Esophagus muscularis mucosa (tissue), 4 donors: Measurements from ENCODE around the gene MAGEA1. TPM values are rescaled to one million over a fixed set of nuclear protein-coding genes. Genes with fewer than 3 reads are reported as not detected.

Experiments used
- DNase-seq: peaks from one replicate; pipeline ENCODE4 v3.0.0-alpha.2; 2017; ENCODE audit errors: extremely low spot score
- H3K27ac ChIP-seq, 4 donors: fragments of 200-600 bp; sonication (generic); replicated peaks in 1 of 4; 1 replicate in 3 of 4; 2 replicates in 1 of 4; pipeline ENCODE4 v1.5.1; 2016 to 2019; ENCODE audit warnings: mild to moderate bottlenecking in 1 of 4
- H3K27me3 ChIP-seq, 4 donors: fragments of 200-600 bp; sonication (generic); one replicate each; pipeline versions ENCODE4 v1.5.1 to v1.6.0; 2016 to 2019
- H3K36me3 ChIP-seq, 4 donors: fragments of 200-600 bp; sonication (generic); one replicate each; pipeline ENCODE4 v1.5.1; 2016 to 2019
- H3K4me1 ChIP-seq, 4 donors: fragments of 200-600 bp; sonication (generic); one replicate each; pipeline ENCODE4 v1.5.1; 2016 to 2019
- H3K4me3 ChIP-seq, 4 donors: fragments of 200-600 bp; sonication (generic); 1 replicate in 2 of 4; 2 replicates in 2 of 4; pipeline ENCODE4 v1.5.1; 2016 to 2019; ENCODE audit warnings: mild to moderate bottlenecking in 4 of 4, moderate library complexity in 1 of 4
- H3K9me3 ChIP-seq, 4 donors: fragments of 200-600 bp; sonication (generic); 1 replicate in 3 of 4; 2 replicates in 1 of 4; pipeline ENCODE4 v1.5.1; 2016 to 2019
- CTCF ChIP-seq, 3 experiments: fragments of 200-600 bp in 2 of 3; fragments of 450-650 bp in 1 of 3; sonication (generic) in 2 of 3; IDR thresholded peaks; one replicate each; pipeline ENCODE4 v1.5.1; 2017 to 2019; ENCODE audit warnings: antibody characterized with exemption in 3 of 3, mild to moderate bottlenecking in 2 of 3, moderate library complexity in 1 of 3
- EP300 ChIP-seq: sonication (generic); formaldehyde crosslinking; IDR thresholded peaks from one replicate; pipeline ENCODE4 v1.6.1; 2017; ENCODE audit warnings: antibody characterized with exemption
- POLR2A ChIP-seq: fragments of 450-650 bp; IDR thresholded peaks from one replicate; pipeline ENCODE4 v1.6.1; 2017; ENCODE audit warnings: antibody characterized with exemption, moderate library complexity, mild to moderate bottlenecking, low read depth
- POLR2AphosphoS5 ChIP-seq, 2 donors: sonication (generic); formaldehyde crosslinking; IDR thresholded peaks; one replicate each; pipeline ENCODE4 v1.6.1; 2017; ENCODE audit warnings: antibody characterized with exemption in 2 of 2
- WGBS: methylation state at CpG from one replicate; pipeline ENCODE4 v1.1.5; 2018; 5-methylcytosine and 5-hydroxymethylcytosine counted together
- intact Hi-C: fragments of 100-400 bp; cut with DNase I; formaldehyde crosslinking; loops from one replicate; pipeline ENCODE4 v1.15.1; 2023
- total RNA-seq, 4 donors: library from RNA; depleted of rRNA; stranded (reverse); fragments of >200 nt; gene quantifications; one replicate each; pipeline versions ENCODE4 v1.1.0 to v1.2.1, GENCODE V29; 2016

MAGEA1 gene
- total RNA-seq, 4 donors from 2014 or later = not detected

GRCh38 chrX:153184787-153185186 lies 5.7 kb downstream of the MAGEA1 start:
- no peak for TF ChIP-seq POLR2AphosphoS5 (IDR thresholded peaks at IDR 0.05)
- TF ChIP-seq CTCF (IDR thresholded peaks at IDR 0.05) = no peak
- TF ChIP-seq POLR2A = no peak
- TF ChIP-seq EP300 = no peak
- intact Hi-C loops = no loop called here
- 79% methylated on average over 4 of the region's 8 CpGs for WGBS
- Histone ChIP-seq H3K4me3 (no peak overlapping the region), H3K36me3 (no peaks in the 10 kb centered on the region), H3K27me3 (peaks cover 0 to 4% (median 0%) of the 10 kb centered on the region in 4 donors), H3K9me3 (no peaks in the 10 kb centered on the region), H3K27ac (no peak overlapping the region), H3K4me1 (no peaks in the 10 kb centered on the region)
- no peak for DNase-seq

GRCh38 chrX:153190381-153190780 lies 11.3 kb downstream of the MAGEA1 start:
- Histone ChIP-seq H3K9me3 (no peaks in the 10 kb centered on the region), H3K27me3 (peaks cover 0 to 4% (median under 1%) of the 10 kb centered on the region in 4 donors), H3K4me1 (no peaks in the 10 kb centered on the region), H3K4me3 (no peak overlapping the region), H3K27ac (no peak overlapping the region), H3K36me3 (no peaks in the 10 kb centered on the region)
- 50% methylated on average over 1 of the region's 1 CpG for WGBS
- intact Hi-C loops = no loop called here
- no peak for TF ChIP-seq POLR2AphosphoS5 (IDR thresholded peaks at IDR 0.05)
- no peak for TF ChIP-seq EP300
- DNase-seq = no peak

- Histone ChIP-seq H3K27me3 (peaks cover 0 to 8% (median 0%) of the 10 kb centered on the region in 4 donors), H3K36me3 (no peaks in the 10 kb centered on the region), H3K4me3 (no peak overlapping the region), H3K4me1 (no peaks in the 10 kb centered on the region), H3K27ac (no peak overlapping the region), H3K9me3 (peaks cover 0 to 17% (median 0%) of the 10 kb centered on the region in 4 donors)
- no peak for DNase-seq
- intact Hi-C loops = no loop called here
- 54% methylated on average over 2 of the region's 2 CpGs for WGBS
- no peak for TF ChIP-seq CTCF (IDR thresholded peaks at IDR 0.05)
- TF ChIP-seq POLR2AphosphoS5 (IDR thresholded peaks at IDR 0.05) = no peak
- TF ChIP-seq EP300 = no peak
- no peak for TF ChIP-seq POLR2A
These were observed 21.4 kb downstream of the MAGEA1 start for GRCh38 chrX:153200462-153200861.

- TF ChIP-seq EP300 (no peak), POLR2AphosphoS5 (IDR thresholded peaks at IDR 0.05) (no peak), POLR2A (no peak), CTCF (IDR thresholded peaks at IDR 0.05) (no peak)
These were observed 27.5 kb downstream of the MAGEA1 start for GRCh38 chrX:153206425-153207046.

GRCh38 chrX:153209347-153209746 lies 30.3 kb downstream of the MAGEA1 start:
- peak overlapping the region in 1 of 4 donors; percentile 58 for H3K27ac ChIP-seq
- TF ChIP-seq EP300 = no peak
- TF ChIP-seq CTCF (IDR thresholded peaks at IDR 0.05) = no peak
- no peak for TF ChIP-seq POLR2AphosphoS5 (IDR thresholded peaks at IDR 0.05)
- TF ChIP-seq POLR2A = no peak
- no peaks in the 10 kb centered on the region for H3K36me3 ChIP-seq
- H3K4me1 ChIP-seq = peaks cover 0 to 3% (median 0%) of the 10 kb centered on the region in 4 donors
- intact Hi-C loops = no loop called here
- no peak for DNase-seq
- 76% methylated on average over 3 of the region's 3 CpGs for WGBS
- peaks cover 0 to 16% (median 0%) of the 10 kb centered on the region in 4 donors for H3K9me3 ChIP-seq
- H3K4me3 ChIP-seq = no peak overlapping the region
- H3K27me3 ChIP-seq = no peaks in the 10 kb centered on the region

More at GRCh38 chrX:153206425-153207046, 27.5 kb downstream of the MAGEA1 start:
- WGBS = 76% methylated on average over 8 of the region's 8 CpGs
- Histone ChIP-seq H3K36me3 (no peaks in the 10 kb centered on the region), H3K9me3 (peaks cover 0 to 4% (median 0%) of the 10 kb centered on the region in 4 donors), H3K4me1 (peaks cover 0 to 3% (median 0%) of the 10 kb centered on the region in 4 donors), H3K27me3 (no peaks in the 10 kb centered on the region), H3K4me3 (no peak overlapping the region), H3K27ac (no peak overlapping the region)
- DNase-seq = no peak
- intact Hi-C loops = no loop called here
